Fibroblast of pulmonary artery (primary cell): ENCODE results near the gene VPS16.

Experiments
- DNase-seq: peaks from one replicate; pipeline ENCODE4 v3.0.0-alpha.2; 2010; ENCODE audit warnings: low read depth
- H3K4me3 ChIP-seq: replicated peaks from 2 replicates; pipeline ENCODE4 v1.5.1; 2011; ENCODE audit warnings: low read depth, mild to moderate bottlenecking, control low read depth, low read length, moderate library complexity
- TF ChIP-seq, protein P1 (sequence below): IDR thresholded peaks from 2 replicates; pipeline ENCODE4 v1.5.1; 2011; ENCODE audit warnings: mild to moderate bottlenecking, control low read depth, low read length, inconsistent platforms; ENCODE audit errors: missing control alignments

Gene VPS16

DNA sequence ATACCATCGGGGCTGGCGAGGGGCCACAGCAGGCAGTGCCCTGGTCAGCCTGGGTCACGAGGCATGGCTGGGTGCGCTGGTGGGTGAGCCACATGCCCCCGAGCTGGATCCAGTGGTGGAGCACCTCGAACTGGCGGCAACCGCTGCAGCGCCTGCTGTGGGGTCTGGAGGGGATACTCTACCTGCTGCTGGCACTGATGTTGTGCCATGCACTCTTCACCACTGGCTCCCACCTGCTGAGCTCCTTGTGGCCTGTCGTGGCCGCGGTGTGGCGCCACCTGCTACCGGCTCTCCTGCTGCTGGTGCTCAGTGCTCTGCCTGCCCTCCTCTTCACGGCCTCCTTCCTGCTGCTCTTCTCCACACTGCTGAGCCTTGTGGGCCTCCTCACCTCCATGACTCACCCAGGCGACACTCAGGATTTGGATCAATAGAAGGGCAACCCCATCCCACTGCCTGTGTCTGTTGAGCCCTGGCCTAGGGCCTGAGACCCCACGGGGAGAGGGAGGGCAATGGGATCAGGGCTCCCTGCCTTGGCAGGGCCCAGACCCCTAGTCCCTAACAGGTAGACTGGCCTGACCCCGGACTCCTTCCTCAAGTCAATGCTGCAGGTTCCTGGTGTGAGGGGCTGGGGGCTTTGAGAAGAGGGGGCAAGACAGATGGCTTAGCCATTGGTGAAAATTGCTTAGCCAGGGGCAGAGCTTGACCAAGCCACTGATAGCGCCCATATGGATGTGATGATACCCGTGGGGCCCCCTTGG is 23.8 kb upstream of the VPS16 start:
- no peak for DNase-seq
- H3K4me3 ChIP-seq, result no peak overlapping the region
- TF ChIP-seq, protein P1, sequence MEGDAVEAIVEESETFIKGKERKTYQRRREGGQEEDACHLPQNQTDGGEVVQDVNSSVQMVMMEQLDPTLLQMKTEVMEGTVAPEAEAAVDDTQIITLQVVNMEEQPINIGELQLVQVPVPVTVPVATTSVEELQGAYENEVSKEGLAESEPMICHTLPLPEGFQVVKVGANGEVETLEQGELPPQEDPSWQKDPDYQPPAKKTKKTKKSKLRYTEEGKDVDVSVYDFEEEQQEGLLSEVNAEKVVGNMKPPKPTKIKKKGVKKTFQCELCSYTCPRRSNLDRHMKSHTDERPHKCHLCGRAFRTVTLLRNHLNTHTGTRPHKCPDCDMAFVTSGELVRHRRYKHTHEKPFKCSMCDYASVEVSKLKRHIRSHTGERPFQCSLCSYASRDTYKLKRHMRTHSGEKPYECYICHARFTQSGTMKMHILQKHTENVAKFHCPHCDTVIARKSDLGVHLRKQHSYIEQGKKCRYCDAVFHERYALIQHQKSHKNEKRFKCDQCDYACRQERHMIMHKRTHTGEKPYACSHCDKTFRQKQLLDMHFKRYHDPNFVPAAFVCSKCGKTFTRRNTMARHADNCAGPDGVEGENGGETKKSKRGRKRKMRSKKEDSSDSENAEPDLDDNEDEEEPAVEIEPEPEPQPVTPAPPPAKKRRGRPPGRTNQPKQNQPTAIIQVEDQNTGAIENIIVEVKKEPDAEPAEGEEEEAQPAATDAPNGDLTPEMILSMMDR, result no peak

DNA sequence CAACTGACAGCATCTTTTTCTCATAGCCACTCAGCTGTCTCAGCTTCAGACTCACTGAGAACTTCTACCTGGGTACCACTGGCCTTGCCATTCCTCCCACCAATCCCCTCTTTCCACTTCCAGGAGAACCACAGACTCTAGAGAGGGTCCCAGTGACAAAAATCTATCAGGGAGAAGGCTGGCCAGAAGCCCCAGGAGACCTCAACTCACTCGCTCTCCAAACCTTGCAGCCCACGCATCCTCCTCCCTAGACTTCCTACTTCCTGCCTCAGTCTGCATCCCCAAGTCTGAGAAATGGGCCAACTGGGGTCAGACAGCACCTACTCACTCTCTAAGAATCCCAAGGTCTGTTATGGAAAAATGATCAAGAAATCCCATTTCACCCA is 23.2 kb upstream of the VPS16 start:
- H3K4me3 ChIP-seq, result no peak overlapping the region
- TF ChIP-seq, protein P1, result no peak
- no peak for DNase-seq

DNA sequence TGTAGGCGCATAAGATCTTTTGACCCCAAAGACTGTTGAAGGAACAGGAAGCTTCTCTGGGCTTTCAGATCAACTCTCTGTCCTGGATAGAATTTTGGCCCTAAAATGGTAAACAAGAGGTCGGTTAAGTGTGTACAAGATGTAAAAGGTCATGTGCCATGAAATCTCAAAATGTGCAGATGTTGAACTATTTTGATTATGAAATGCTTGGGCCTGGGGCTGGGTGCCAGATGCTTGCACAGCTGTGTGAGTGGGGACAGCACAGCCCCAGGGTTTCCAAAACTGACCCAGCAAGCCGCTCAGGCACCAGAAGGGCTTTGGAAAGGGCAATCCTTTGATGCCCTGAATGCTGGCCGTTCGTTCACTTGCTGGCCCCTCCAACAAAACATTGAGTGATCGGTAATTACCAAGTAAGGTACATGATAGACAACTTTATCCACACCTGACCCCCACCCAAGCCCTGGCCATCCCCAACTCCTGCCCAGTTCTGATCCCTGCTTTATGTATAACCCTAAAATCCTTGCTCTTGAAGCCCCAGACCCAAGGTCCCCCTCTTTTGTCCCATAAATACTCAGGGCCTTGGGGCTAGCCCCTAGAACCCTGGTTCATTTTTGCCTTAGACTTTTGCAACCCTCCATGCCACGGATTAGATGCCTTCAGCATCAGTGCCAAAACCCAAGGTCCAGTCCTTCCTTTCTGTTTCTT is 22.5 kb upstream of the VPS16 start:
- no peak overlapping the region for H3K4me3 ChIP-seq
- TF ChIP-seq, protein P1, result no peak
- no peak for DNase-seq

DNA sequence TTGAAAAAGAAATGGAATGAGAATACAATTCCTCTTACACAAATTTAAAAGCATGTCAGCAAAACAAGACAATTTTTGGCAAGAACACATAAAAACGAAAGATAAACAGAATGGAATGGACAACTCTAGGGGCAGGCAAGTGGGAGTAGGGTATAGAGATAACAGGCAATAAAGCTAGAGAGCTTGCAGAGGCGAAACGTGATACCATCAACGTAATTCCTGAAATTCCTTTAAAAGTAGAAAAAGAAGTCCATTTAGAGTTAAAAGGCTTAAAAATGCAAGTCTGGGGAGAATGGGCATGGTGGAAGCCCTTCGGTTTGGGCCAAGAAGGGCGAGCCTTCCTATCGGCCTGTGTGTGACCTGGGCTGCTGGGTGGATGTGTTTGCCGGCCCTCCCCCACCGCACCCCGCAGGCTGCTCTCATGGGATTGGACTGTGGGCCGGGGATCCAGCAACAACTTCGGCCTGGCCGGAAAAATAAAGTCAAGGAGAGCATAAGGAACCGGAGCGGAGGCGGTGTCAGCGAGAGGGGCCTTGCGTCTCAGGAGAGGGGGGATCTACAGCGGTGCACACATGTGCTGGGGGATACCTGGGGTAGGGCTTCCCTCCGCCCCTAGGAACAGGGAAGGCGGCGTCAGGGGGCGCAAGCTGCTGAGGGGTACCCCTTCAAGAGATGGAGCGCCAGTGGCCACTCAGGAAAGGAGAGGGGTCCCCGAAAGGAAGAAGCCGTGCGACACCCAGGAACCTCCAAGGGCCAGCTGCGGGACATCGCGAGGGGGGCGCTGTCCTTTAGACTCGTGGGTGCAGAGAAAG is 20.3 kb upstream of the VPS16 start:
- peak; percentile 76 for DNase-seq
- no peak overlapping the region for H3K4me3 ChIP-seq
- TF ChIP-seq, protein P1, result no peak

DNA sequence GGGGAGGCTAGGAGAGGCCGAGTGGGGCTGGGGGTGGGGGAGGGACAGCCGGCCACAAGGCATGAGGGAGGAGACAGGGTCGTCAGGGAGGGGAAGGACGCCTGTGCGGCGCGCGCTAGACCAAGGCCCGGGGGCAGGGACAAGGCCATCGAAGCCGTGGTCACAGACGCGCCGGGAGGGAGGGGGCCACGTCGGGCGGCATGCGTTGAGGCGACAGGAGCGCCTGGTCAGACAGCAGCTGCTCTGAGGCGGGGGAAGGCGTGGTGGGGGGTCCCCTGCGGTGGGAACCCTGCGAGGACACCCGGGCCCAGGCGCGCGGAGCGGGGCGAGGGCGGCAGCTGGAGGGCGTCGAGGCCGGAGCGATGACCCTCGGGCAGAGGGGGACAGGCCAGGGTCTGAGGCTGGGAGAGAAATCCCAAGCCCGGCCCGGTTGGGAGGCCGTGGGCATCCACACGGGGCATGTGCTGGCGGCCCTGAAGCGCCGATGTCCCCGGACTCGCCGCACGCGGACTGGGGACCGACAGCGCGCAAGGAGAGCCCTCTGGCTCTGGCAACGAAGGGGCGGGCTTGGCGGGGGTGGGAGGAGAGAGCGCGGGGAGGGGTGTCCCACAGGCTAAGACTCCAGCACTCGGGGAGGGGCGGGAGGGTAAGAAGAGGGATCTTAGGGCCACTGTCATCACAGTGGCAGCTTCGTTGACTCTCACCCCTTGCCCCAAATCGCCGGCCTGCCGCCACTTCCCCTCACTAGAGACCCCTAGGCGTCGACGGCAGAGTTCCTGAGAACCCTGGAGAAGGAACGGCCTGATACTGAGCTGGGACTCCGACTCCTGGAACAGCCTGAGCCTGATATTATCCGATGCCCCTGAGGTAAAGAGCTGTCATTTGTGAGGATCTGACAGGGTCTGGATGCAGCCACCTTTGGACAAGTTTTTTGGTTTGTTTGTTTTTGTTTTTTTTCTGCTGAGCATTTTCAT is 19.4 kb upstream of the VPS16 start:
- H3K4me3 ChIP-seq, result no peak overlapping the region
- TF ChIP-seq, protein P1, result no peak
- no peak for DNase-seq

DNA sequence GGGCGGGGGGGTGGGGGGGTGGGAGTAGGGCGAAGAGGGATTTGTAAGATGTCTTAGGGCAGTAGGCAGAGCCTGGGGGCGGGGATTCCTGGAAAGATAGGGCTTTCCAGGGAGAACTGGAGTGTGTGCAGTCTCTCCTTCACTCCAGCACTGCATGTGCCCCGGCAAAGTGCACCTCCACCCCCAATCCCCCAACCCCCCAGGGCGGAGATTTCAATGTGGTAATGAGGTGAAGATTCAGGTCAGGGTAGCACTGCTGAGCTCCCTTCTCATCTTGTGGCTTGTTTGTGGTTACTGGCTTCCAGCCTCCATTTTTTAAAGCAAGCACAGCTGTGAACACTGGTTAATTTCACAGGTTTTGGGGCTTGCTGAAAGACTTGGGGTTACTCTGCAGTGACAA is 18.5 kb upstream of the VPS16 start:
- no peak for DNase-seq
- no peak overlapping the region for H3K4me3 ChIP-seq
- TF ChIP-seq, protein P1, result no peak
